ENCODE data around the gene PDGFC.

- TF ChIP-seq EZH2 (IDR thresholded peaks at IDR 0.05; ENCODE audit: borderline replicate concordance) (no peak), CTCF (IDR thresholded peaks at IDR 0.05; ENCODE audit: poor library complexity) (no peak), EZH2phosphoT487 (IDR thresholded peaks at IDR 0.05; ENCODE audit: low read depth, severe bottlenecking, unreplicated experiment) (no peak)
Measured at GRCh38 chr4:156824451-156825060, 147.0 kb downstream of the PDGFC start.

Measured in hepatocyte (in vitro differentiated cells).